CD4-positive, alpha-beta T cell treated with Interferon alpha-2 for 1 hour (primary cell): ENCODE data around the gene ASTN2.

ENCODE experiments used
- DNase-seq, 2 donors: peaks; one replicate each; pipeline ENCODE4 v3.0.0-alpha.2; 2020 to 2022

The ASTN2 gene

GRCh38 chr9:116544896-116545295 is 870.0 kb downstream of the ASTN2 start:
- DNase-seq: no peak

- no peak for DNase-seq
Measured at GRCh38 chr9:116543731-116544400, 871.0 kb downstream of the ASTN2 start.

GRCh38 chr9:116541402-116541801 is 873.5 kb downstream of the ASTN2 start:
- DNase-seq: no peak

GRCh38 chr9:116539549-116539948 is 875.3 kb downstream of the ASTN2 start:
- no peak for DNase-seq

- DNase-seq: no peak
Measured at GRCh38 chr9:116525611-116526010, 889.2 kb downstream of the ASTN2 start.

- no peak for DNase-seq
Measured at GRCh38 chr9:116524778-116525470, 889.9 kb downstream of the ASTN2 start.

GRCh38 chr9:116520218-116520617 is 894.6 kb downstream of the ASTN2 start:
- no peak for DNase-seq

GRCh38 chr9:116516456-116516855 is 898.4 kb downstream of the ASTN2 start:
- DNase-seq: no peak

- no peak for DNase-seq
Measured at GRCh38 chr9:116515541-116515940, 899.3 kb downstream of the ASTN2 start.

- no peak for DNase-seq
Measured at GRCh38 chr9:116506685-116507084, 908.2 kb downstream of the ASTN2 start.

GRCh38 chr9:116504893-116505480 is 909.9 kb downstream of the ASTN2 start:
- DNase-seq: no peak

- DNase-seq: no peak
Measured at GRCh38 chr9:116504081-116504480, 910.8 kb downstream of the ASTN2 start.

GRCh38 chr9:116502746-116503145 is 912.1 kb downstream of the ASTN2 start:
- DNase-seq: no peak

GRCh38 chr9:116501871-116502270 is 913.0 kb downstream of the ASTN2 start:
- DNase-seq: no peak

GRCh38 chr9:116499986-116500871 is 914.6 kb downstream of the ASTN2 start:
- no peak for DNase-seq

- no peak for DNase-seq
Measured at GRCh38 chr9:116499434-116499833, 915.4 kb downstream of the ASTN2 start.

- DNase-seq: no peak
Measured at GRCh38 chr9:116497095-116497890, 917.6 kb downstream of the ASTN2 start.

GRCh38 chr9:116496167-116496566 is 918.7 kb downstream of the ASTN2 start:
- no peak for DNase-seq

GRCh38 chr9:116495725-116496124 is 919.1 kb downstream of the ASTN2 start:
- DNase-seq: no peak

- DNase-seq: peak in 1 of 2 donors; percentile 21
Measured at GRCh38 chr9:116494815-116495634, 919.8 kb downstream of the ASTN2 start.

GRCh38 chr9:116493183-116493860 is 921.5 kb downstream of the ASTN2 start:
- DNase-seq: no peak
